SU-DHL-6 (cell line): ENCODE results near the gene ZNF554.

ENCODE experiments used
- EZH2phosphoT487 ChIP-seq: fragments of 200-600 bp; sonication (generic), shearing (Covaris generic); conservative IDR thresholded peaks from 2 replicates; pipeline ENCODE4 v1.6.1; 2018; ENCODE audit warnings: mild to moderate bottlenecking, antibody characterized with exemption, low read length, moderate library complexity, mixed read lengths
- TF ChIP-seq, protein P1 (sequence below): fragments of 200-600 bp; sonication (generic); IDR thresholded peaks from one replicate; pipeline ENCODE4 v1.5.1; 2017; ENCODE audit warnings: antibody characterized with exemption, mild to moderate bottlenecking, low read length, moderate library complexity; ENCODE audit not compliant: insufficient read depth, poor library complexity, severe bottlenecking

DNA sequence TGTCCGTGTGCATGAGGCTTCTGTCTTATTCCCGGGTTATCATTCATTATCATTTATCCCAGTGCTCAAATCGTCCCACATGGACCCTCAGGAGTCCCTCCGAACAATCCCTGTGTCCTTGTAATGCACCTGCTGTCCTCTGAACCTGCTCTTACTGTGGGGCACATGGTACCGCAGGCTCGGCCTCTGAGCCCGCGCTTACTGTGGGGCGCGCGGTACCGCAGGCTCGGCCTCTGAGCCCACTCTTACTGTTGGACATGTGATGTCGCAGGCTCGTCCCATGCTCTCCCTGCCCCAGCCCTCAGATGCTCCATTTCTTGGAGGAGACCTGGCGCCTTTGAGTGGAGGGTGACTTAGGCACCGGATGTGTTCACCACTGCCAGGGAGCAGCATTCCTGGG, 16.8 kb upstream of the ZNF554 start:
- TF ChIP-seq, protein P1, sequence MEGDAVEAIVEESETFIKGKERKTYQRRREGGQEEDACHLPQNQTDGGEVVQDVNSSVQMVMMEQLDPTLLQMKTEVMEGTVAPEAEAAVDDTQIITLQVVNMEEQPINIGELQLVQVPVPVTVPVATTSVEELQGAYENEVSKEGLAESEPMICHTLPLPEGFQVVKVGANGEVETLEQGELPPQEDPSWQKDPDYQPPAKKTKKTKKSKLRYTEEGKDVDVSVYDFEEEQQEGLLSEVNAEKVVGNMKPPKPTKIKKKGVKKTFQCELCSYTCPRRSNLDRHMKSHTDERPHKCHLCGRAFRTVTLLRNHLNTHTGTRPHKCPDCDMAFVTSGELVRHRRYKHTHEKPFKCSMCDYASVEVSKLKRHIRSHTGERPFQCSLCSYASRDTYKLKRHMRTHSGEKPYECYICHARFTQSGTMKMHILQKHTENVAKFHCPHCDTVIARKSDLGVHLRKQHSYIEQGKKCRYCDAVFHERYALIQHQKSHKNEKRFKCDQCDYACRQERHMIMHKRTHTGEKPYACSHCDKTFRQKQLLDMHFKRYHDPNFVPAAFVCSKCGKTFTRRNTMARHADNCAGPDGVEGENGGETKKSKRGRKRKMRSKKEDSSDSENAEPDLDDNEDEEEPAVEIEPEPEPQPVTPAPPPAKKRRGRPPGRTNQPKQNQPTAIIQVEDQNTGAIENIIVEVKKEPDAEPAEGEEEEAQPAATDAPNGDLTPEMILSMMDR: no peak
- TF ChIP-seq EZH2phosphoT487: no peak
